HL-60 (cell line): Measurements from ENCODE around the gene DDC.

Source experiments
- DNase-seq, 2 experiments: peaks; one replicate each; pipeline ENCODE4 v3.0.0-alpha.2; 2010 to 2020; ENCODE audit warnings: low read depth in 1 of 2, low spot score in 1 of 2
- H3K27ac ChIP-seq: fragments of 250-450 bp; sonication (Bioruptor Pico); replicated peaks from 2 replicates; pipeline ENCODE4 v1.5.1; 2020; ENCODE audit warnings: mild to moderate bottlenecking, moderate library complexity
- H3K27me3 ChIP-seq: fragments of 250-450 bp; sonication (Bioruptor Pico); 2 replicates; pipeline ENCODE4 v1.5.1; 2021; ENCODE audit warnings: mild to moderate bottlenecking, moderate library complexity; ENCODE audit not compliant: insufficient read depth, poor library complexity, severe bottlenecking
- H3K4me3 ChIP-seq: replicated peaks from 2 replicates; pipeline ENCODE4 v1.5.1; 2011; ENCODE audit warnings: mild to moderate bottlenecking, control low read depth, low read length; ENCODE audit not compliant: insufficient read depth
- CTCF ChIP-seq: IDR thresholded peaks from one replicate; pipeline ENCODE4 v1.5.1; 2011; ENCODE audit warnings: low read length, control low read depth, inconsistent platforms; ENCODE audit not compliant: insufficient read depth
- GABPA ChIP-seq: IDR thresholded peaks from 2 replicates; pipeline ENCODE4 v1.6.1; 2012; ENCODE audit warnings: low read depth
- POLR2AphosphoS5 ChIP-seq: IDR thresholded peaks from 2 replicates; pipeline ENCODE4 v1.6.1; 2012; ENCODE audit warnings: low read depth
- REST ChIP-seq: IDR thresholded peaks from 2 replicates; pipeline ENCODE4 v1.6.1; 2012; ENCODE audit warnings: low read depth; ENCODE audit not compliant: insufficient replicate concordance
- SPI1 ChIP-seq: IDR thresholded peaks from 2 replicates; pipeline ENCODE4 v1.6.1; 2012; ENCODE audit warnings: low read depth, mild to moderate bottlenecking, borderline replicate concordance

The DDC gene

GRCh38 chr7:50475340-50475739 lies 89.9 kb downstream of the DDC start:
- peaks cover 3% of the 10 kb centered on the region for H3K27me3 ChIP-seq
- DNase-seq, result no peak
- no peak overlapping the region for H3K27ac ChIP-seq
- TF ChIP-seq GABPA (no peak), CTCF (no peak), POLR2AphosphoS5 (no peak), SPI1 (no peak), REST (no peak)
- no peak overlapping the region for H3K4me3 ChIP-seq

GRCh38 chr7:50474382-50475160 lies 90.6 kb downstream of the DDC start:
- no peak for DNase-seq
- Histone ChIP-seq H3K4me3 (no peak overlapping the region), H3K27me3 (peaks cover 3% of the 10 kb centered on the region), H3K27ac (no peak overlapping the region)
- TF ChIP-seq POLR2AphosphoS5 (no peak), CTCF (no peak), REST (no peak), SPI1 (no peak), GABPA (no peak)

- no peak for TF ChIP-seq SPI1
- no peak for TF ChIP-seq POLR2AphosphoS5
- no peak for TF ChIP-seq CTCF
- TF ChIP-seq GABPA, result no peak
- no peak for TF ChIP-seq REST
- no peak overlapping the region for H3K27ac ChIP-seq
- DNase-seq, result no peak
- H3K4me3 ChIP-seq, result no peak overlapping the region
- H3K27me3 ChIP-seq, result peaks cover 3% of the 10 kb centered on the region
Measured at GRCh38 chr7:50473531-50473930, 91.7 kb downstream of the DDC start.
